ENCODE results near the gene DRAP1.
A peak's percentile ranks its signal among the peaks of the same experiment; 100 is the strongest.
"Not testable (repeated sequence)": the region's sequence is repeated elsewhere in the genome, so short reads cannot be mapped to it uniquely, and the experiment has no call there.

The DRAP1 gene

GRCh38 chr11:65934014-65934413 lies 14.8 kb downstream of the DRAP1 start:
- DNase-seq: no peak

DNA sequence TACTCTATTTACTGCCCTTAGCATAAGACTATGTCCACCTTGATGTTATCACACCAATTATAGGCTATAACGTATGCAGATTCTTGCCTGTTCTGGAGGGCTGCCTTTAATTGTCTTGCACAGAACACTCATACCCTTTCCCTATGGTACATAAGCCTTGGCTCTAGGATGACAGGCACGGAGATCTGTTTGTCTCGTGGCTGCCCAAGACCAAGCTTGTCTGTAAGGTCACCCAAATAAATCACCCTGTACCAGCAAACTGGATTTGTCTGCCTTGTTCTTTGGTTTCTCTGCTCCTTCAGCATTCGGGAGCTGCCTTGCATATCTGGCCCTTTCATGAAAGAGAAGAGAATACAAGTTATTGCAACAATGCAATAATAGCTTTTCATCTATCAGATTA lies 18.5 kb downstream of the DRAP1 start:
- DNase-seq: no peak

DNA sequence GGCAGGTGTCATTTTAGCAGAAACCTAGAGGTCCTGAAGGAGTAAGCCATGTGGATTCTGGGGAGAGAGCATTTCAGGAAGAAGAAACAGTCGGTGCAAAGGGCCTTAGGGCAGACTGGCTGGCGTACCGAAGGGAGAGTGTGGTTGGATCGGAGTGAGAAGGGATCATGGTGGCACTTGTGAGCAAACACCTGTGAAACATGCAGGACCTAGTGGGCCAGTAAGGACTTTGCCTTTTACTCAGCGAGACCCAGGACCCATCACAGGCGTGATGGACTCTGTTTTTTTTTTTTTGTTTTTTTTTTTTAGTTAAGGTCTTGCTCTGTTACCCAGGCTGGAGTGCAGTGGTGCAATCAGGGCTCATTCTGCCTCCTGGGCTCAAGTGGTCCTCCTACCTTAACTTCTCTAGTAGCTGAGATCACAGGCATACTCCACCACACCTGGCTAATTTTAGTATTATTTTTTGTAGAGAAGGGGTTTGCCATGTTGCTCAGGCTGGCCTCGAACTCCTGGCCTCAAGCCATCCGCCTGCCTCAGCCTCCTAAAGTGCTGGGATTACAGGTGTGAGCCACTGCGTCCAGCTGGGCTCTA lies 22.6 kb downstream of the DRAP1 start:
- no peak for DNase-seq

DNA sequence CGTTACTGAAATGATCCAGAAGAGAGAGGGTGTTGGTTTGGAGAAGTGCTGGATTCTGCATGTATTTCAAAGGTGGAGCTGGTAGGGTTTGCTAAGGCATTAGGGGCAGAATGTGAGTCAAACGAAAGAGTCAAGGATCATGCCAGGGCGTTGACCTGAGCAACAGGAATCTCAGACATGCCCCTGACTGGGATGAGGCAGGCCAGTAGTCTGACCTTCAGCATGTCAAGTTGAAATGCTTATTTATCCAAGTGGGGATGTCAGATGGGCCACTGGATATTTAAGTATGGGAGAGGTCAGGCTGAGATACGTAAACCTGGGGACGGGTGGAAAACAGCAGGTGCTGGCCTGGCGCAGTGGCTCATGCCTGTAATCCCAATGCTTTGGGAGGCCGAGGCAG lies 23.3 kb downstream of the DRAP1 start:
- no peak for DNase-seq

GRCh38 chr11:65944191-65944590 lies 25.0 kb downstream of the DRAP1 start:
- no peak for DNase-seq

DNA sequence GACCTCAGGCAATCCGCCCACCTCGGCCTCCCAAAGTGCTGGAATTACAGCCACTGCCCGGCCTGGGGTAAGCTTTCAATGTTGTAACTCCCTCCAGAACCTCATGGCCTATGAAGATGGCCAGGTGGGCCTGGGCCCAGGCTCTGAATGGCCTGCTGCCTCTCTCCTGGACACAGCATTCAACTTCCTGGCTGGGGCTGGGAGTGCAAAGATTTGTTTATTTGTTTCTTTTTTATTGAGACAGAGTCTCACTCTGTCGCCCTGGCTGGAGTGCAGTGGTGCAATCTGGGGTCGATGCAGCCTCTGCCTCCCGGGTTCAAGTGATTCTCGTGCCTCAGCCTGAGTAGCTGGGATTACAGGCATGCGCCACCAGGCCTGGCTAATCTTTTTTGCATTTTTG lies 25.5 kb downstream of the DRAP1 start:
- DNase-seq: no peak

DNA sequence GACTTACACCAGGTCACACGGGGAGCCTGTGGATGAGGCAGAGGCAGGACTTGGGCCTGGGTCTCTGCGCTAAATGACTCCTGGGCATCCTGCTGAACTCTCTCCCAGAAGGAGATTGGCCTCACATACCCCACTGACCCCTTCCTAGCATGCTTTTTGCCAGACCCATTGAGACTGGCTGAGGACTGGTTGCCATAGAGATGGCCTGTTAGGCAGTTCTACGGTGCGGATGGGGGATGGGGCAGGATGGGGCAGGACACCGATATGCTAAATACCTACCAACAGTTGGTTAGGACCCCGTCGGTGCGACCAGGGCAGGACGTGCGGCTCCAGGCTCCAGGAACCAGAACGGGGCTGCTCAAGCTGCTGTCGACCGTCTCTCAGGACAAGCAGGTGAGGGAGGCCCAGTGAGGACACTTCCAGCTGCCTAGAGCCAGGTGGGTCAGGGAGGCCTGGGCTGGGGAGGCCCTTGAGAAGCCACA lies 26.2 kb downstream of the DRAP1 start, which contains the start of gene TSGA10IP:
Gene TSGA10IP, plus strand, starts transcription at position 51 of the 482 bp plus-strand sequence. Its CDS starts 196 bp downstream, at position 247.
- DNase-seq: no peak

GRCh38 chr11:65945941-65946558 lies 26.8 kb downstream of the DRAP1 start:
- no peak for DNase-seq

DNA sequence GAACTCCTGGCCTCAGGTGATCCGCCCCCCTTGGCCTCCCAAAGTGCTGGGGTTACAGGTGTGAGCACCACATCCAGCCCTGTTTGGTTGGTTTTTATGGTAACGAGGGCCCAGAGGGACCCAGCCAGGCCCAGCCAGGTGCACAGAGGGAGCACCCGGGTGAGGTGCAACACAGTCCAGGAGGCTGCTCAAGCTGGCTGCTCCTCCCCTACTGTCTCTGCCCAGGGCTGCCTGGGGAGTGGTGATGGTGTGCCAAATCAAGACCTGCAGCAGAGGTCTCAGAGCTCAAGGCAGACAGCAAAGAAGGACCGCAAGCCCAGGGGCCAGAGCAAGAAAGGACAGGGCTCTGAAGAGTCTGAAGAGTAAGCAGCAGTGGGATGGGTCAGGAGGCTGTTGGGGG lies 27.4 kb downstream of the DRAP1 start:
- no peak for DNase-seq

- no peak for DNase-seq
Observed at GRCh38 chr11:65947133-65947532, 27.9 kb downstream of the DRAP1 start.

- DNase-seq: no peak
Observed at GRCh38 chr11:65947603-65948125, 28.4 kb downstream of the DRAP1 start.

DNA sequence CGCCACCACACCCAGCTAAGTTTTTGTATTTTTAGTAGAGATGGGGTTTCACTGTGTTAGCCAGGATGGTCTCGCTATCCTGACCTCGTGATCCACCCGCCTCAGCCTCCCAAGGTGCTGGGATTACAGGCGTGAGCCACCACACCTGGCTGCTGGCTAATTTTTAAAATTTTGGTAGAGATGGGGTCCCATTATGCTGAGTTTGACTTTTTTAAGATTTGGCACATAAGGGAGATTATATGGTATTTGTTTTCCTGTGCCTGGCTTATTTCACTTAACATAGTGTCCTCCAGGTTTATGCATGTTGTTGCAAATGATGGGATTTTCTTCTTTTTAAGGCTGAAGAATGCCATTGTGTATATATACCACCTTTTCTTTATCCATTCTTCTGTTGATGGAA lies 31.5 kb downstream of the DRAP1 start:
- DNase-seq: not testable (repeated sequence)

GRCh38 chr11:65951641-65952040 lies 32.4 kb downstream of the DRAP1 start:
- not testable (repeated sequence) for DNase-seq

DNA sequence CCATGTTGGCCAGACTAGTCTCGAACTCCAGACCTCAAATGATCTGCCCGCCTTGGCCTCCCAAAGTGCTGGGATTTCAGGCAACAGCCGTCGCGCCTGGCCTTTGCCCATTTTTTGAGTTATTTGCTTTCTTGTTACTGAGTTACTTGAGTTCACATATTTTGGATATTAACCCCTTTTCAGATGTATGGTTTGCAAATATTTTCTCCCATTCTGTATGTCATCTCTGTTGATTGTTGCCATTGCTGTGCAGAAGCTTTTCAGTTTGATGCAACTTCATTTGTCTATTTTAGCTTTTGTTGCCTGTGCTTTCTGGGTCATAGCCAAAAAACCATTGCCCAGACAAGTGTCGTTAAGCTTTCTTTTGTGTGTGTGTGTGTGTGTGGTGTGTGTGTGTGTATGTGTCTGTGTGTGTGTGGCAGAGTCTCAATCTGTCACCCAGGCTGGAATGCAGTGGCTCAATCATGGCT lies 32.9 kb downstream of the DRAP1 start:
- no peak for DNase-seq

- no peak for DNase-seq
Observed at GRCh38 chr11:65953471-65953870, 34.2 kb downstream of the DRAP1 start.

DNA sequence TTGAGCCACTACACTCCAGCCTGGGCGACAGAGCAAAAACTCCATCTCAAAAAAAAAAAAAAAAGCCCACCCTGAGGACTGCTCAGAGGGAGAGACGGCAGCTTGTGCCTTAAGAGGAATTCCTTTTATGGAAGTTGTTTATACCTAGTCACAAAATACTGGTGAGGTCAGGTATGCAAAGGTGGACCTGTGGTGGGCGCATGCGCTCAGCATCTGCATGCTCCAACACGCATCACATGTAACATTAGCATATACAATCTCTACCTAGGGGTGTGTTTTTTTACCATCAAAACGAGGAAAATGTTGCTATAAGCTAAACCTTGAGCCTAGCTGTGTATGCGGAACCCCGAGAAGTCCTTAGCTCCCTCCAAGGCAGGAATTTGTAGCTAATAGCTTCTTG lies 35.5 kb downstream of the DRAP1 start:
- no peak for DNase-seq

- no peak for DNase-seq
Observed at GRCh38 chr11:65958291-65958690, 39.1 kb downstream of the DRAP1 start.

GRCh38 chr11:65958774-65959420 lies 39.7 kb downstream of the DRAP1 start:
- no peak for DNase-seq

- DNase-seq: no peak
Observed at GRCh38 chr11:65960824-65961266, 41.6 kb downstream of the DRAP1 start.

- peak; percentile 96 for DNase-seq
Observed at GRCh38 chr11:65961267-65962140, 42.3 kb downstream of the DRAP1 start, which contains the start of gene SART1. TSS of gene SART1 (plus strand) at chr11:65961734. CDS start at chr11:65961781, 47 bp downstream.

GRCh38 chr11:65962141-65962564 lies 42.9 kb downstream of the DRAP1 start:
- no peak for DNase-seq

GRCh38 chr11:65964906-65965305 lies 45.7 kb downstream of the DRAP1 start:
- DNase-seq: no peak
